Fibroblast of the conjunctiva (primary cell): ENCODE results near the gene PEBP1.
A peak's percentile ranks its signal among the peaks of the same experiment; 100 is the strongest.
"Not testable (repeated sequence)": the region's sequence is repeated elsewhere in the genome, so short reads cannot be mapped to it uniquely, and the experiment has no call there.

Experiments
- DNase-seq: peaks from one replicate; pipeline ENCODE4 v3.0.0-alpha.2; 2010; ENCODE audit warnings: low read depth

The PEBP1 gene

DNA sequence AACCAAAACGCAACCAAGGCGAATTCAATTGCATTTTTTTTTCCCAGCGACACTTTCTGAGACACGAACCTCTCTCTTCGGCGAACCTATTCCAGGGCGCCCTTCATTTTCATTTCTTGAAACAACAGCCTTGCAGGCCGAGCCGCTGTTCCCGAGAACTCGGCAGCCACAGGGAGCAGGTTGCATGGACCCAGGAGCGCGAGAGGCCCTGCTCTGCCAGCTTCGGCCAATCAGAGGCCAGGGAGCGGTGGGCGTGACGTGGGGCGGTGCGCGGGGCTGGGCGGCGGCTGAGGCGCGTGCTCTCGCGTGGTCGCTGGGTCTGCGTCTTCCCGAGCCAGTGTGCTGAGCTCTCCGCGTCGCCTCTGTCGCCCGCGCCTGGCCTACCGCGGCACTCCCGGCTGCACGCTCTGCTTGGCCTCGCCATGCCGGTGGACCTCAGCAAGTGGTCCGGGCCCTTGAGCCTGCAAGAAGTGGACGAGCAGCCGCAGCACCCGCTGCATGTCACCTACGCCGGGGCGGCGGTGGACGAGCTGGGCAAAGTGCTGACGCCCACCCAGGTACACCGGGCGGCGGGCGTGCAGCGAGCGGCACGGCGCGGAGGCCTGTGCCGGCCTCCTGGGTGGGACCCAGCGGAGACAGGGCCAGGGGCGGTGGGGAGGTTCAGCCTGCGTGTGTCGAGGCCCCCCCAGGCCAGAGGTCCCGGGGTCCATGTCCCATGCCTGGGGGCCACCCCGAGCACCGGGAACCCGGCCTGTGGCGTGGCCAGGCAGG is at the start of gene PEBP1:
Gene PEBP1, plus strand, starts transcription at position 337 of the 771 bp plus-strand sequence. Its CDS starts 86 bp downstream, at position 423.
- DNase-seq = peak; percentile 75

DNA sequence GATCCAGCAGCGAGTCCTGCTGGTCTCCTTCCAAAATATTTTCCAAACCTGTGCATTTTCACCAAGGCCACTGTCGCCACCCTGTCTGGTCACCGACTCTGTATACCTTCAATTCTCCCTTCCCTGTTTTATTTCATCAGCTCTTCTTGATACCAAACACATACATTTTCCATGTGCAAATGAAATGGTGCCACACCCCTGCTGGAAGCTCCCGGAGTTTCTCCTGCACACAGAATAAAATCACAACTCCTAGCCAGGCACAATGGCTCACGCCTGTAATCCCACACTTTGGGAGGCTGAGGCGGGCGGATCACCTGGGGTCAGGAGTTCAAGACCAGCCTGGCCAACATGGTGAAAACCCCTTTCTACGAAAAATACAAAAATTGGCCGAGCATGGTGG is 46.1 kb upstream of the PEBP1 start:
- no peak for DNase-seq

DNA sequence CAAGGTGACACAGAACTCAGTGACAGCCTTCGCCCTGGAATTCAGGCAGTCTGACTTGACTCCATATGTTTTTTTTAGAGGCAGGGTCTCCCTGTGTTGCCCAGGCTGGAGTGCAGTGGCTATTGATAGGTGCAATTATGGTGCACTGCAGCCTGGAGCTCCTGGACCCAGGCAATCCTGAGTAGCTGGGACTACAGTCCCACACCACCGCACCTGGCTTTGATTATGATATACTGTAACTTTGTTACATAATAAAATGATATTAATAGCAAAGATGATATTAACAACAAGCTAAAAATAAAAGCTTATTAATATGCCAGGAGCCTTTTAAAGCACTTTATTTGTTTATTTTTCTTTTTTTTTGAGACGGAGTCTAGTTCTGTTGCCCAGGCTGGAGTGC is 41.9 kb upstream of the PEBP1 start:
- no peak for DNase-seq

- no peak for DNase-seq
These were observed 37.5 kb upstream of the PEBP1 start for GRCh38 chr12:118098401-118098800.

- no peak for DNase-seq
These were observed 36.8 kb upstream of the PEBP1 start for GRCh38 chr12:118098911-118099671.

- no peak for DNase-seq
These were observed 34.9 kb upstream of the PEBP1 start for GRCh38 chr12:118101051-118101450.

DNA sequence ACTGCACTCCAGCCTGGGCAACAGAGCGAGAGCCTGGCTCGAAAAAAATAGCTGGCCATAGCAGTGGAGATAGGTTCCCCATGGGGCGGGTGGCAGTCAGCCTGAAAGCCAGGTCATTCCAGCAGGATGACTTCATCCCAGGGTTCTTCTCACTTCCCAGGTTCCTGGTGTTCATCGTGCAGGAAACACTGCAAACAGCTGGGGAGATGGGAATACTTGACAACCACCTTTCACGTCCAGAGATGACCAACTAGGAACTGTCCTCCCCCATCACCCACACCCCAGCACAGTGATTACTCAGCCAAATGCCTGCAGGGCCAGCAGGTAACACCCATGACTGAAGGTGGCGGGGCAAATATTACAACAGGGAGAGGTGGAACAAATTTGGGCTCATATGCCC is 33.9 kb upstream of the PEBP1 start:
- no peak for DNase-seq

DNA sequence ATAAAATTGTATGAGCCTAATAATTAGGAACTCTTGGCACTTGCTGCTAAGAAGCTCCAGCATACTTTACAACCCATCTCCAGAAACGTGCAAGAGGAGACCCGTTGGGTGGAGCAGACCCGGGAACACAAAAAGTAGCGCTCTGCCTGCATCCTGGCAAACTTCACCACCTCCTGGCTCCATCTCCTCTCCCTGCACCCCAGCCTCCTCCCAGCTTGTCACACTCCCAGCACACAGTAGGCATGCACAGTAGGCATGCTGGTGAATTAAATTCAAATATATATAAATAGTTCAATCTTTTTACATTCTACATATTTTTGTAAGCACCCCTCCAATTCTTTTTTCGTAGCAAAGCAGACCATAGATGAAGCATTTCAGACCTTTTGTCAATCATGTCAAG is 33.3 kb upstream of the PEBP1 start:
- no peak for DNase-seq

DNA sequence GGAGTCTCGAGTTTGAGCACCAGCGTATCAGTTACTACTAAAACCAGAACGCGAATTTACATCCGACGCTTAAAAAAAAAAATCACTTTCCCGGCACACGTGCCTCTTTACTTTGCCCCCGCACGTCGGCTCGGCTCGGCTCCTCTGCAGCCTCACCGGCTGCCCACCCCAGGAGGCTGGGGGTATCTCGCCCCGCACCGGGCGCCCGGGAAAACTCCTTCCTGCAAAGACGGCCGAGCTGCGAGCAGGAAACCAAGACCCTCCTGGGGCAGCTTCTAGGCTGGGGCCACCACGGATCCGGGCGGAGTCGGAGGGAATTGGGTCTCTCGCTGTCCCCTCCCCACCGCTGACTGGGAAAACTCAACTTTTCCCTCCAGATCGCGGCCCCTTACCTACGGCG is 32.7 kb upstream of the PEBP1 start:
- DNase-seq = no peak

DNA sequence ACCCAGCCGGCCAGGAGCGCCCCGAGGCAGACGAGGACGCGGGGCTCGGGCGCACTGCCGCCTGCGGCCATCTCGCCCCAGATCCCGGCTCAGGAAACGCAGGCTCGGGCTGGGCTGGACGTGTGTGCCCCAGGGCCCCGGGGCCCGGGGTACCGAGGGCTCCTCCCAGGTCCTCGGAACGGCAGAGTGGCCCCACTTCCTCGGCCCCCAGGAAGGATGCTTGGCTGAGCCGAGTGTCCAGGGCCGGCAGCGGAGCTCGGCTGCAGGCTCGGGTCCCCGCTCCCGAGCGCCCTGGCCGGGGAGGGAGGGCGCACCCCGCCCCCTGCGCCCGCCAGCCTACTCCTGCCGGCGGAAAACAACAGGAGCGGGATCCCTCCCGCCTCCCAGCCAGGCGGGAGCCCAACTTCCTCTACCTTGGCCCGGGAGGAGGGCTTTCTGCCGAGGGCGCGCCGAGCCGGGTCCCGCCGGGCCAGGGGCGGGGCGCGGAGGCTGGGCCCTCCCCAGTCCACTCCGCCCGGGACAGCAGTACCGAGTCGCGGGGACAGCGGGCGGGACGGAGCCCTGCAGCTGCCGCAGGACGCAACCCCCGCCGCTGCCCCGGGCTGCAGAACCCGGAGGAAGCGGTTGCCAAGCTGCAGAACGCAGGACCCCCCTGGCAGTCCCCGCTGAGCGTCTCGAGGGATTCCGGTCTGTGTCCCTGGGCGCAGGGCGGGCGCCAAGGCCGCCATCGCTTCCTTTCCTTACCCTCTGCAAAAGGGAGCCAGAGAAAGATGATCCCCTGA is 32.1 kb upstream of the PEBP1 start, which contains the start of gene VSIG10:
Gene VSIG10, minus strand, starts transcription at position 411 of the 782 bp plus-strand sequence. Its CDS starts 340 bp downstream, at position 71.
- DNase-seq = peak; percentile 21

GRCh38 chr12:118107011-118107410 is 28.9 kb upstream of the PEBP1 start:
- DNase-seq = no peak

DNA sequence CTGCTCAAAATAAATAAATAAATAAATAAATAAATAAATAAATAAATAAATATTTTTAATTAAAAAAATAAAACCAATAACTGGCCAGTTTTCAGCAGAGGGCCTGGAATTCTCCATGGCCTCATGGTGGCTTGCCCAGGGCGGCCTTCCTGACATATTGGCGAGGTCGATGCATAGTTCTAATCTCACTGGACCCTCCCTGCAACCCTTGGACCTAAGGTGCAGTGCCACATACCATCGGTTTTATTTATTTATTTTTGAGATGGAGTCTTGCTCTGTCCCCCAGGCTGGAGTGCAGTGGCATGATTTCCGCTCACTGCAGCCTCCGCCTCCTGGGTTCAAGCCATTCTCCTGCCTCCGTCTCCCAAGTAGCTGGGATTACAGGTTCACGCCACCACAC is 28.2 kb upstream of the PEBP1 start:
- no peak for DNase-seq

GRCh38 chr12:118109088-118109487 is 26.8 kb upstream of the PEBP1 start:
- no peak for DNase-seq

- DNase-seq = no peak
These were observed 16.5 kb upstream of the PEBP1 start for GRCh38 chr12:118119449-118119879.

DNA sequence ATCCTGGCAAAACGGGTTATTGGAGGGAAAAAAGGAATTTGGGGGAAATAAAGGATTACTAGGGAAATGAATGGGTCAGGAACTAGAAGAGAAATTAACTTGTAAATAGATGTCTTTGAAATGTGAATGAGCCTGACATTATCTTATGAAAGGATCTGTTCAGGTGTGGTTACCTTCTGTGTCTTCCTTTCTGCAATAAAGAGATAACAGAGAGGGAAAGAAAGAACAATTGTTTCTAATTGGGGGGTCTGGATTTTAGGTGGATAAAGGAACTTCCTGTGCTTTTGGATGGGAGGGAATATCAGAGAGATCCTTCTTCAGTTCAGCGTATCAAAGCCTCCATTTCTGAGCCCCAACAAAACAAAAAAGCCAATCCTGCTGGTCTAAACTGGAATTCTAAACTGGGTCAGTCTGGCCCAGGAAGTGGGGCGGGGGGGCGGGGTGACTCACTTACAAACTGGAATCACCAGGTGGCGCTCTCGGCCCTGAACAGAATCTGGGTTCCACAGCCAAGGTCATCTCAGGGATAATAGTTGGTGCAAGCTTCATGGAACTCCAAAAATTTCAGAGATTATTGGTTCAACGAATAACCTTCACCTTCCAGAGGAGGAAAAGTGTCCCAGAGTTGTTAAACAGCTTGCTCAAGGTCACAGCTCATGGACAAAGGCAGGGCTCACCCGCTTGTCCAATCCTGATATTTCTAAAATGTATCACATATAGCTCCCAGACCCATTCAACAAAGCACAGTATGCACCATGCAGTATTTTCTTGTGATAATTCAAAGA is 15.2 kb upstream of the PEBP1 start:
- DNase-seq = peak; percentile 39

DNA sequence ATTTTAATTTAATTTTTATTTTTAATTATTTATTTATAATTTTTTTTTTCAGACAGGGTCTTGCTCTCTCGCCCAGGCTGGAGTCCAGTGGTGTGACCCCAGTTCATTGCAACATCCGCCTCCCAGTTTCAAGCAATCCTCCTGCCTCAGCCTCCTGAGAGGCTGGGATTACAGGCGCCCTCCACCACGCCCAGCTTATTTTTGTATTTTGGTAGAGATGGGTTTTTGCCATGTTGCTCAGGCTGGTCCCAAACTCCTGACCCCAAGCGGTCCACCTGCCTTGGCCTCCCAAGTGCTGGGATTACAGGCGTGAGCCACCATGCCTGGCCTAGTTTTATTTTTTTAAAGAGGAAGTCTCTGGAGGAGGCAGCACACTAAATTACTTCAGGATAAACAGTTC is 13.7 kb upstream of the PEBP1 start:
- DNase-seq = no peak

DNA sequence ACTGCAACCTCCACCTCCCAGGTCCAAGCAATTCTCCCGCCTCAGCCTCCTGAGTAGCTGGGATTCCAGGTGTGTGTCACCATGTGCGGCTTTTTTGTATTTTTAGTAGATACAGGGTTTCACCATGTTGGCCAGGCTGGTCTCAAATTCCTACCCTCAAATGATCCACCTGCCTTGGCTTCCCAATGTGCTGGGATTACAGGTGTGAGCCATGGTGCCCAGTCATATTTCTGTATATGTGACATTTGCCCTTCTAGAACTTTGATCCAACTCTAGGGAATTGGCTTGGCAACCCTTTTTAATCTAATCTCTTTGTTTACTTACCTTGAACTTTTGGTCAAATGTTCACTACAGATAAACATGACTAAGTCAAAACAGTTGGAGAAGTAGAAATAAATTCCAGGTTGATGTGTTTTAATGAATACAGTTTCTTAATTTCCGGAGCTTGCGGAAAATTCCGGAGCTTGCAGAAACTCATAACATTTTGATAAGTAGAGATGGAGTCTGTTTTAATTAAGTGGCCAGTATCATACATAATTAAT is 11.5 kb upstream of the PEBP1 start:
- no peak for DNase-seq

DNA sequence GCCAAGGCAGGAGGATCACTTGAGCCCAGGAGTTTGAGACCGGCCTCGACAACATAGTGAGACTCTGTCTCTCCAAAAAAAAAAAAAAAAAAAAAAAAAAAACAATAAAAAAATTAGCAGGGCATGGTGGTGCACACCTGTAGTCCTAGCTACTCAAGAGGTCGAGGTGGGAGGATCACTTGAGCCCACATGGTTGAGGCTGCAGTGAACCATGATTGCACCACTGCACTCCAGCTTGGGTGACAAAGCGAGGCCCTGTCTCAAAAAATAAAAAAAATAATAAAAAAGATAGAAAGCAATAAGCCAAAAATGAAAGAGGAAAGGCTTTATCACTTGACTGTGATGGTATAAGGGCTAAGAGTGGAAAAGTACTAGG is 10.2 kb upstream of the PEBP1 start:
- no peak for DNase-seq

GRCh38 chr12:118126119-118126757 is 9.7 kb upstream of the PEBP1 start:
- no peak for DNase-seq

- DNase-seq = no peak
These were observed 8.1 kb upstream of the PEBP1 start for GRCh38 chr12:118127867-118128266.

DNA sequence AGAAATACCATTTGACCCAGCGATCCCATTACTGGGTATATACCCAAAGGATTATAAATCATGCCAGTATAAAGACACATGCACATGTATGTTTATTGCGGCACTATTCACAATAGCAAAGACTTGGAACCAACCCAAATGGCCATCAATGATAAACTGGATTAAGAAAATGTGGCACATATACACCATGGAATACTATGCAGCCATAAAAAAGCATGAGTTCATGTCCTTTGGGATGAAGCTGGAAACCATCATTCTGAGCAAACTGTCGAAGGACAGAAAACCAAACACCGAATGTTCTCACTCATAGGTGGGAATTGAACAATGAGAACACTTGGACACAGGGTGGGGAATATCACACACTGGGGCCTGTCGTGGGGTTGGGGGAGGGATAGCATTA is 6.5 kb upstream of the PEBP1 start:
- DNase-seq = not testable (repeated sequence)
